OCI-LY7 (cell line): ENCODE data around the gene CEP104.

Source experiments
- CTCF ChIP-seq: fragments of 200-600 bp; sonication (generic); conservative IDR thresholded peaks from 2 replicates; pipeline ENCODE4 v1.5.1; 2014; ENCODE audit warnings: mild to moderate bottlenecking, antibody characterized with exemption, low read length, moderate library complexity, mixed read lengths
- EZH2phosphoT487 ChIP-seq: fragments of 200-600 bp; sonication (generic); IDR thresholded peaks from 2 replicates; pipeline ENCODE4 v1.6.1; 2018; ENCODE audit warnings: low read depth, borderline replicate concordance, mild to moderate bottlenecking, mixed run types, antibody characterized with exemption, low read length, moderate library complexity, mixed read lengths

- peak; percentile 77 for TF ChIP-seq CTCF
- no peak for TF ChIP-seq EZH2phosphoT487
These were observed 71.4 kb downstream of the CEP104 start for GRCh38 chr1:3785456-3786157.
